ENCODE data around the gene MAP1LC3B2.

MAP1LC3B2 gene

GRCh38 chr12:116525418-116526001 is 33.7 kb upstream of the MAP1LC3B2 start:
- FAIRE-seq (no peak), DNase-seq (ENCODE audit: insufficient read length, low spot score) (no peak)
- TF ChIP-seq TAF1 (IDR thresholded peaks at IDR 0.05; ENCODE audit: low read depth, low read length) = no peak
- TF ChIP-seq POU2F2 (IDR thresholded peaks at IDR 0.05; ENCODE audit: low read depth, low read length) = no peak
- TF ChIP-seq POLR2A (IDR thresholded peaks at IDR 0.05; ENCODE audit: low read depth, low read length) = no peak
- TF ChIP-seq SPI1 (IDR thresholded peaks at IDR 0.05; ENCODE audit: low read depth, low read length) = no peak
- TF ChIP-seq POLR2AphosphoS5 (IDR thresholded peaks at IDR 0.05; ENCODE audit: low read depth, low read length) = no peak
- TF ChIP-seq PAX5 (IDR thresholded peaks at IDR 0.05; ENCODE audit: insufficient read depth, low read length, severe bottlenecking) = no peak

GRCh38 chr12:116528065-116528464 is 31.1 kb upstream of the MAP1LC3B2 start:
- DNase-seq (ENCODE audit: insufficient read length, low spot score) (no peak), FAIRE-seq (no peak)
- TF ChIP-seq POU2F2 (IDR thresholded peaks at IDR 0.05; ENCODE audit: low read depth, low read length) (no peak), TAF1 (IDR thresholded peaks at IDR 0.05; ENCODE audit: low read depth, low read length) (no peak), SPI1 (IDR thresholded peaks at IDR 0.05; ENCODE audit: low read depth, low read length) (no peak), POLR2AphosphoS5 (IDR thresholded peaks at IDR 0.05; ENCODE audit: low read depth, low read length) (no peak), PAX5 (IDR thresholded peaks at IDR 0.05; ENCODE audit: insufficient read depth, low read length, severe bottlenecking) (no peak), POLR2A (IDR thresholded peaks at IDR 0.05; ENCODE audit: low read depth, low read length) (no peak)

- DNase-seq (ENCODE audit: insufficient read length, low spot score) = no peak
- no peak for TF ChIP-seq POLR2AphosphoS5 (IDR thresholded peaks at IDR 0.05; ENCODE audit: low read depth, low read length)
- TF ChIP-seq TAF1 (IDR thresholded peaks at IDR 0.05; ENCODE audit: low read depth, low read length) = no peak
- no peak for TF ChIP-seq POLR2A (IDR thresholded peaks at IDR 0.05; ENCODE audit: low read depth, low read length)
- no peak for TF ChIP-seq PAX5 (IDR thresholded peaks at IDR 0.05; ENCODE audit: insufficient read depth, low read length, severe bottlenecking)
- TF ChIP-seq SPI1 (IDR thresholded peaks at IDR 0.05; ENCODE audit: low read depth, low read length) = no peak
- no peak for TF ChIP-seq POU2F2 (IDR thresholded peaks at IDR 0.05; ENCODE audit: low read depth, low read length)
- no peak for FAIRE-seq
These were observed 30.7 kb upstream of the MAP1LC3B2 start for GRCh38 chr12:116528498-116528897.

GRCh38 chr12:116529048-116529447 is 30.1 kb upstream of the MAP1LC3B2 start:
- no peak for TF ChIP-seq SPI1 (IDR thresholded peaks at IDR 0.05; ENCODE audit: low read depth, low read length)
- TF ChIP-seq POLR2AphosphoS5 (IDR thresholded peaks at IDR 0.05; ENCODE audit: low read depth, low read length) = no peak
- TF ChIP-seq PAX5 (IDR thresholded peaks at IDR 0.05; ENCODE audit: insufficient read depth, low read length, severe bottlenecking) = no peak
- TF ChIP-seq TAF1 (IDR thresholded peaks at IDR 0.05; ENCODE audit: low read depth, low read length) = no peak
- no peak for TF ChIP-seq POU2F2 (IDR thresholded peaks at IDR 0.05; ENCODE audit: low read depth, low read length)
- no peak for TF ChIP-seq POLR2A (IDR thresholded peaks at IDR 0.05; ENCODE audit: low read depth, low read length)
- FAIRE-seq (no peak), DNase-seq (ENCODE audit: insufficient read length, low spot score) (no peak)

GRCh38 chr12:116529686-116530085 is 29.5 kb upstream of the MAP1LC3B2 start:
- no peak for TF ChIP-seq PAX5 (IDR thresholded peaks at IDR 0.05; ENCODE audit: insufficient read depth, low read length, severe bottlenecking)
- TF ChIP-seq POLR2A (IDR thresholded peaks at IDR 0.05; ENCODE audit: low read depth, low read length) = no peak
- no peak for TF ChIP-seq SPI1 (IDR thresholded peaks at IDR 0.05; ENCODE audit: low read depth, low read length)
- TF ChIP-seq POU2F2 (IDR thresholded peaks at IDR 0.05; ENCODE audit: low read depth, low read length) = no peak
- TF ChIP-seq POLR2AphosphoS5 (IDR thresholded peaks at IDR 0.05; ENCODE audit: low read depth, low read length) = no peak
- TF ChIP-seq TAF1 (IDR thresholded peaks at IDR 0.05; ENCODE audit: low read depth, low read length) = no peak
- FAIRE-seq (no peak), DNase-seq (ENCODE audit: insufficient read length, low spot score) (no peak)

- no peak for TF ChIP-seq POU2F2 (IDR thresholded peaks at IDR 0.05; ENCODE audit: low read depth, low read length)
- no peak for TF ChIP-seq PAX5 (IDR thresholded peaks at IDR 0.05; ENCODE audit: insufficient read depth, low read length, severe bottlenecking)
- no peak for TF ChIP-seq POLR2A (IDR thresholded peaks at IDR 0.05; ENCODE audit: low read depth, low read length)
- TF ChIP-seq POLR2AphosphoS5 (IDR thresholded peaks at IDR 0.05; ENCODE audit: low read depth, low read length) = no peak
- no peak for TF ChIP-seq TAF1 (IDR thresholded peaks at IDR 0.05; ENCODE audit: low read depth, low read length)
- TF ChIP-seq SPI1 (IDR thresholded peaks at IDR 0.05; ENCODE audit: low read depth, low read length) = no peak
- DNase-seq (ENCODE audit: insufficient read length, low spot score) = no peak
- no peak for FAIRE-seq
These were observed 26.8 kb upstream of the MAP1LC3B2 start for GRCh38 chr12:116532428-116532827.

- FAIRE-seq = no peak
- DNase-seq (ENCODE audit: insufficient read length, low spot score) = no peak
- TF ChIP-seq PAX5 (IDR thresholded peaks at IDR 0.05; ENCODE audit: insufficient read depth, low read length, severe bottlenecking) (no peak), POLR2A (IDR thresholded peaks at IDR 0.05; ENCODE audit: low read depth, low read length) (no peak), SPI1 (IDR thresholded peaks at IDR 0.05; ENCODE audit: low read depth, low read length) (no peak), POLR2AphosphoS5 (IDR thresholded peaks at IDR 0.05; ENCODE audit: low read depth, low read length) (no peak), TAF1 (IDR thresholded peaks at IDR 0.05; ENCODE audit: low read depth, low read length) (no peak), POU2F2 (IDR thresholded peaks at IDR 0.05; ENCODE audit: low read depth, low read length) (no peak)
These were observed 26.2 kb upstream of the MAP1LC3B2 start for GRCh38 chr12:116532986-116533342.

GRCh38 chr12:116533343-116534251 is 25.6 kb upstream of the MAP1LC3B2 start:
- FAIRE-seq (no peak), DNase-seq (ENCODE audit: insufficient read length, low spot score) (peak; percentile 62)
- TF ChIP-seq POLR2A (IDR thresholded peaks at IDR 0.05; ENCODE audit: low read depth, low read length) (no peak), TAF1 (IDR thresholded peaks at IDR 0.05; ENCODE audit: low read depth, low read length) (peak; percentile 24; the same call in 1 of the 2 replicates)

GRCh38 chr12:116534311-116535121 is 24.7 kb upstream of the MAP1LC3B2 start:
- FAIRE-seq = no peak
- no peak for TF ChIP-seq POLR2A (IDR thresholded peaks at IDR 0.05; ENCODE audit: low read depth, low read length)
- TF ChIP-seq POLR2AphosphoS5 (IDR thresholded peaks at IDR 0.05; ENCODE audit: low read depth, low read length) = no peak
- TF ChIP-seq TAF1 (IDR thresholded peaks at IDR 0.05; ENCODE audit: low read depth, low read length) = no peak
- TF ChIP-seq POU2F2 (IDR thresholded peaks at IDR 0.05; ENCODE audit: low read depth, low read length) = no peak
- TF ChIP-seq PAX5 (IDR thresholded peaks at IDR 0.05; ENCODE audit: insufficient read depth, low read length, severe bottlenecking) = no peak
- TF ChIP-seq SPI1 (IDR thresholded peaks at IDR 0.05; ENCODE audit: low read depth, low read length) = no peak
- DNase-seq (ENCODE audit: insufficient read length, low spot score) = no peak

Data from GM12891 (cell line).